HEK293 (cell line): ENCODE results near the gene HMCN2.

ENCODE experiments used
- CTCF ChIA-PET: fragments of 350-600 bp; formaldehyde crosslinking; extraction: SDS; loops from one replicate; lab custom pipeline; 2021; ENCODE audit warnings: antibody characterized with exemption; lab: Yijun Ruan, JAX
- POLR2A ChIA-PET: fragments of 300-600 bp; formaldehyde crosslinking; extraction: SDS; loops from one replicate; lab custom pipeline; 2020; ENCODE audit warnings: antibody characterized with exemption, inconsistent platforms; lab: Yijun Ruan, JAX
- H3K27ac ChIP-seq: fragments of 200-500 bp; sonication (Bioruptor generic); 2 replicates; pipeline ENCODE4 v1.5.1; 2014; ENCODE audit warnings: low read depth, low read length, control low read depth, inconsistent platforms; ENCODE audit errors: extremely low read depth
- H3K36me3 ChIP-seq, 2 experiments: fragments of 200-500 bp in 1 of 2; sonication (Bioruptor generic) in 1 of 2; 1 replicate in 1 of 2; 2 replicates in 1 of 2; pipeline ENCODE4 v1.5.1; 2014 to 2017; ENCODE audit warnings: inconsistent platforms in 2 of 2, low read length in 2 of 2; ENCODE audit not compliant: control insufficient read depth in 2 of 2, insufficient read depth in 1 of 2
- H3K4me1 ChIP-seq: fragments of 200-500 bp; sonication (Bioruptor generic); 2 replicates; pipeline ENCODE4 v1.5.1; 2014; ENCODE audit warnings: mild to moderate bottlenecking, low read length, inconsistent platforms; ENCODE audit not compliant: control insufficient read depth, insufficient read depth
- H3K4me3 ChIP-seq: 2 replicates; pipeline ENCODE4 v1.5.1; 2011; ENCODE audit warnings: low read depth, mild to moderate bottlenecking, control low read depth, low read length, moderate library complexity
- H3K9me3 ChIP-seq: fragments of 200-500 bp; sonication (Bioruptor generic); 2 replicates; pipeline ENCODE4 v1.5.1; 2014; ENCODE audit warnings: low read depth, low read length, inconsistent platforms; ENCODE audit not compliant: control insufficient read depth, insufficient read depth
- GLIS2 ChIP-seq: fragments of 450-650 bp; formaldehyde crosslinking; IDR thresholded peaks from 2 replicates; pipeline ENCODE4 v1.5.1; 2016; ENCODE audit warnings: missing biosample characterization, missing genetic modification characterization
- OVOL3 ChIP-seq: fragments of 450-650 bp; formaldehyde crosslinking; IDR thresholded peaks from 2 replicates; pipeline ENCODE4 v1.5.1; 2016; ENCODE audit warnings: missing biosample characterization, missing genetic modification characterization
- PATZ1 ChIP-seq: fragments of 450-650 bp; formaldehyde crosslinking; IDR thresholded peaks from 2 replicates; pipeline ENCODE4 v1.5.1; 2016; ENCODE audit warnings: missing biosample characterization, missing genetic modification characterization
- SP2 ChIP-seq: fragments of 450-650 bp; formaldehyde crosslinking; IDR thresholded peaks from 2 replicates; pipeline ENCODE4 v1.5.1; 2016; ENCODE audit warnings: missing biosample characterization, missing genetic modification characterization
- ZIC2 ChIP-seq: fragments of 450-650 bp; formaldehyde crosslinking; IDR thresholded peaks from 2 replicates; pipeline ENCODE4 v1.5.1; 2016; ENCODE audit warnings: missing biosample characterization, missing genetic modification characterization
- ZNF146 ChIP-seq: fragments of 450-650 bp; formaldehyde crosslinking; IDR thresholded peaks from 2 replicates; pipeline ENCODE4 v1.5.1; 2016; ENCODE audit warnings: missing biosample characterization, missing genetic modification characterization
- ZNF202 ChIP-seq: fragments of 450-650 bp; formaldehyde crosslinking; IDR thresholded peaks from 2 replicates; pipeline ENCODE4 v1.5.1; 2016; ENCODE audit warnings: missing biosample characterization, missing genetic modification characterization, borderline replicate concordance
- ZNF473 ChIP-seq: fragments of 450-650 bp; formaldehyde crosslinking; IDR thresholded peaks from 2 replicates; pipeline ENCODE4 v1.5.1; 2017; ENCODE audit warnings: missing biosample characterization, missing genetic modification characterization
- ZNF558 ChIP-seq: fragments of 450-650 bp; formaldehyde crosslinking; IDR thresholded peaks from 2 replicates; pipeline ENCODE4 v1.5.1; 2016; ENCODE audit warnings: missing biosample characterization, missing genetic modification characterization
- ZNF677 ChIP-seq: fragments of 450-650 bp; IDR thresholded peaks from 2 replicates; pipeline ENCODE4 v1.5.0; 2018; ENCODE audit warnings: missing biosample characterization, mild to moderate bottlenecking, missing genetic modification characterization, moderate library complexity
- ZNF768 ChIP-seq: fragments of 450-650 bp; formaldehyde crosslinking; IDR thresholded peaks from 2 replicates; pipeline ENCODE4 v1.5.1; 2018; ENCODE audit warnings: missing biosample characterization, mild to moderate bottlenecking, missing genetic modification characterization
- ZSCAN23 ChIP-seq: fragments of 450-650 bp; formaldehyde crosslinking; IDR thresholded peaks from 2 replicates; pipeline ENCODE4 v1.5.1; 2016; ENCODE audit warnings: missing biosample characterization, missing genetic modification characterization
- TF ChIP-seq, protein P1 (sequence below): fragments of 450-650 bp; formaldehyde crosslinking; conservative IDR thresholded peaks from 2 replicates; pipeline ENCODE4 v1.5.1; 2016; ENCODE audit warnings: low read depth, missing biosample characterization, missing genetic modification characterization

The HMCN2 gene

GRCh38 chr9:130381660-130382059 is 116.1 kb downstream of the HMCN2 start (continued):
- TF ChIP-seq ZNF202 (tag by site-specific recombination) (no peak), ZNF473 (tag by site-specific recombination) (no peak), ZNF558 (tag by site-specific recombination) (no peak), ZSCAN23 (no peak)
- TF ChIP-seq, all 188 proteins: peak for 0

GRCh38 chr9:130382096-130382495 is 116.5 kb downstream of the HMCN2 start:
- no peaks in the 10 kb centered on the region for H3K4me1 ChIP-seq
- H3K4me3 ChIP-seq = no peak overlapping the region
- no peaks in the 10 kb centered on the region for H3K9me3 ChIP-seq
- H3K36me3 ChIP-seq = no peaks in the 10 kb centered on the region
- TF ChIP-seq SP2 (tag by site-specific recombination) (no peak), ZNF768 (tag by site-specific recombination) (0 out of 2 replicates have a peak, but pooled peaks have one; percentile 25), GLIS2 (tag by site-specific recombination) (0 out of 2 replicates have a peak, but pooled peaks have one; percentile 9)
- ChIA-PET POLR2A (no interaction called here), CTCF (interaction anchor here (0.6 kb wide), 1 partner anchor 71 kb away, joined by 3 read pairs; no protein-coding TSS in a partner anchor)
- H3K27ac ChIP-seq = no peak overlapping the region

- Histone ChIP-seq H3K36me3 (no peaks in the 10 kb centered on the region), H3K27ac (no peak overlapping the region), H3K4me1 (no peaks in the 10 kb centered on the region), H3K9me3 (no peaks in the 10 kb centered on the region), H3K4me3 (no peak overlapping the region)
- ChIA-PET POLR2A (no interaction called here), CTCF (interaction anchor here (0.6 kb wide), 1 partner anchor 300 kb away, joined by 3 read pairs; no protein-coding TSS in a partner anchor)
- TF ChIP-seq PATZ1 (no peak), ZNF677 (no peak), ZIC2 (tag by site-specific recombination) (peak; percentile 57), ZNF146 (tag by site-specific recombination) (no peak)
- TF ChIP-seq, protein P1, sequence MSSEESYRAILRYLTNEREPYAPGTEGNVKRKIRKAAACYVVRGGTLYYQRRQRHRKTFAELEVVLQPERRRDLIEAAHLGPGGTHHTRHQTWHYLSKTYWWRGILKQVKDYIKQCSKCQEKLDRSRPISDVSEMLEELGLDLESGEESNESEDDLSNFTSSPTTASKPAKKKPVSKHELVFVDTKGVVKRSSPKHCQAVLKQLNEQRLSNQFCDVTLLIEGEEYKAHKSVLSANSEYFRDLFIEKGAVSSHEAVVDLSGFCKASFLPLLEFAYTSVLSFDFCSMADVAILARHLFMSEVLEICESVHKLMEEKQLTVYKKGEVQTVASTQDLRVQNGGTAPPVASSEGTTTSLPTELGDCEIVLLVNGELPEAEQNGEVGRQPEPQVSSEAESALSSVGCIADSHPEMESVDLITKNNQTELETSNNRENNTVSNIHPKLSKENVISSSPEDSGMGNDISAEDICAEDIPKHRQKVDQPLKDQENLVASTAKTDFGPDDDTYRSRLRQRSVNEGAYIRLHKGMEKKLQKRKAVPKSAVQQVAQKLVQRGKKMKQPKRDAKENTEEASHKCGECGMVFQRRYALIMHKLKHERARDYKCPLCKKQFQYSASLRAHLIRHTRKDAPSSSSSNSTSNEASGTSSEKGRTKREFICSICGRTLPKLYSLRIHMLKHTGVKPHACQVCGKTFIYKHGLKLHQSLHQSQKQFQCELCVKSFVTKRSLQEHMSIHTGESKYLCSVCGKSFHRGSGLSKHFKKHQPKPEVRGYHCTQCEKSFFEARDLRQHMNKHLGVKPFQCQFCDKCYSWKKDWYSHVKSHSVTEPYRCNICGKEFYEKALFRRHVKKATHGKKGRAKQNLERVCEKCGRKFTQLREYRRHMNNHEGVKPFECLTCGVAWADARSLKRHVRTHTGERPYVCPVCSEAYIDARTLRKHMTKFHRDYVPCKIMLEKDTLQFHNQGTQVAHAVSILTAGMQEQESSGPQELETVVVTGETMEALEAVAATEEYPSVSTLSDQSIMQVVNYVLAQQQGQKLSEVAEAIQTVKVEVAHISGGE (tag by site-specific recombination) = no peak
- TF ChIP-seq, all 188 proteins: peak for 1
These were observed 117.2 kb downstream of the HMCN2 start for GRCh38 chr9:130382636-130383349.

GRCh38 chr9:130383350-130383715 is 117.8 kb downstream of the HMCN2 start:
- 0 out of 2 replicates have a peak, but pooled peaks have one; percentile 17 for TF ChIP-seq GLIS2 (tag by site-specific recombination)
- TF ChIP-seq OVOL3 = no peak
- TF ChIP-seq, all 188 proteins: peak for 1
- Histone ChIP-seq H3K4me3 (no peak overlapping the region), H3K4me1 (no peaks in the 10 kb centered on the region), H3K27ac (no peak overlapping the region), H3K9me3 (no peaks in the 10 kb centered on the region), H3K36me3 (no peaks in the 10 kb centered on the region)
- CTCF ChIA-PET = interaction anchor here (0.6 kb wide), 1 partner anchor 300 kb away, joined by 3 read pairs; no protein-coding TSS in a partner anchor
- POLR2A ChIA-PET = no interaction called here
